GM18867 (cell line): ENCODE results near the gene SH3D19.

Experiments
- ATAC-seq: cut with Tn5 transposase; IDR thresholded peaks from one replicate; pipeline ENCODE4 v1.9.1; 2021; ENCODE audit warnings: mild to moderate bottlenecking, moderate library complexity; ENCODE audit not compliant: unreplicated experiment

Gene SH3D19

GRCh38 chr4:151233600-151233999, 91.8 kb downstream of the SH3D19 start:
- ATAC-seq, result no peak

- ATAC-seq, result no peak
Measured at GRCh38 chr4:151231915-151232595, 93.3 kb downstream of the SH3D19 start.

DNA sequence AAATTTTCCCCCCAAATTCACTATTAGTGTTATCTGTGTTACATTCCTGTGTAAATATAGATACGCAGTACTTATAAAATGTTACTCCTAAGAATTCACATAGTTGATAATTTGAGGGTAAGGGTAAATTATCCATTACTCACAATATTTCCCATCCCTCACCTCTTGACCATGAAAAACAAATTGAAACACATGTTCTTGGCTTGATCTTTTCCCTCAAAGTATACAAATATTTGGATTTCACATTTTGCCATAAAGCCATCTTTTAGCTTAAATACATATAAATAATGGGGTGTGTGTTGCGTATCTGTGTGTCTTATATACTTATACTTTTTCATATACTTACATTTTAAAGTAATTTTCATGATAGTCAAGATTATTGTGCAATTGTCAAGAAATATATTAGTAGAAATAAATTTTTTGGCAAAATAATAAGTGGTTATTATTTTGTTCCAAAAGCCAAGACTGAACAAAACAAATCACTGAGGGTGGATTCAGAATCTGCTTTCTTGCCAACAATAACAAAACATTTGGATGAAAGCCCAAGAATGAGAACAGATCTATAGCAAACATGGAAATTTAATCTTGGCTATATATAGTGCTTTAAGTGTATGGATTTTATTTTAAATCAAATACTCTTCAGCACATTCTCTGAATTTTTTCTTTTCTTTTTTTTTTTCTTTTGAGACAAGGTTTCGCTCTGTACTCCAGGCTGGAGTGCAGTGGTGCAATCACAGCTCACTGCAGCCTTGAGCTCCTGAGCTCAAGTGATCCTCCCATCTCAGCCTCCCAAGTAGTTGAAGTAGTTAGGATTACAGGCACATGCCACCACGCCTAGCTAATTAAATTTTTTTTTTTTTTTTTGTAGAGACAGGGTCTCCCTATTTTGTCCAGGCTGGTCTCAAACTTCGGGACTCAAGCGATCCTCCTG, 97.0 kb downstream of the SH3D19 start:
- ATAC-seq, result no peak

GRCh38 chr4:151227731-151228130, 97.7 kb downstream of the SH3D19 start:
- ATAC-seq, result no peak

- ATAC-seq, result no peak
Measured at GRCh38 chr4:151227172-151227571, 98.2 kb downstream of the SH3D19 start.

GRCh38 chr4:151226004-151226932, 99.1 kb downstream of the SH3D19 start:
- no peak for ATAC-seq

- ATAC-seq, result no peak
Measured at GRCh38 chr4:151223465-151223864, 101.9 kb downstream of the SH3D19 start.

DNA sequence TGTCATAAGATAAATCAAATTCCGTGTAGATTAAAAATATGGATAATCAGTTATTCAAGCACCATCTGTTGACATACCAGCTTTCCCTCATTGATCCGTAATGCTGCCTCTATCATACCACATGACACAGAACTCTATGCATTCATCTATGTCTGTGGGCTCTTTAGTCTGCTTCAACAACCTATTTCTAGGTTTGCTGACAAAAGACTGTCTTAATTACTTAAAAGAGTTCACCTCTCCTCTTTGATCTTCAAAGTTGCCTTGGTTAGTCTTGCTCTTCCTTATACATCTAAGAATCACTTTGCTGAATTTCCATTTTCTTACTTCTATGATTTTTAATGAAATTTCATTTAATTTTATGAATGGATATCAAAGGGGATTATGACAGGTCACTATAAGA, 105.5 kb downstream of the SH3D19 start:
- ATAC-seq, result no peak

DNA sequence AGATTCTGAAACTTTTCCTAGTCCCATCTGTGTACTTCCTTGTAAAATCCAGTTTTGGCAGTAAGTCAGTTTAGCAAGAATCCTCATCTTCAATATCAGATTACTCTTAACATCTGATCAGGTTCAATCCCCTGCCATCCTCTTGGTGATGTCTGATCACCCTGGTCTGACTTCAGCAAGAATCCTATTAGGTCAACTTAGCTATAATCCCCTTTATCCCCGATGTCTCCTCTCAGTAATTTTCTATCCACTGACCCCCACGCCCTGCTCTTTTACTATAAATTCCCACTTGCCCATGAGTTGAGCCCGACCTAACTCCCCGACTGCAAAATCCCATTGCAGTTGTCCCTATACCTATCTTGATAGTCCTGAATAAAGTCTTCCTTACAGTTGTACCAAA, 106.3 kb downstream of the SH3D19 start:
- no peak for ATAC-seq

GRCh38 chr4:151218343-151218742, 107.1 kb downstream of the SH3D19 start:
- no peak for ATAC-seq

GRCh38 chr4:151217326-151217725, 108.1 kb downstream of the SH3D19 start:
- no peak for ATAC-seq

- ATAC-seq, result no peak
Measured at GRCh38 chr4:151215295-151215694, 110.1 kb downstream of the SH3D19 start.

- no peak for ATAC-seq
Measured at GRCh38 chr4:151207868-151208267, 117.5 kb downstream of the SH3D19 start.

GRCh38 chr4:151207186-151207585, 118.2 kb downstream of the SH3D19 start:
- no peak for ATAC-seq

GRCh38 chr4:151206241-151207005, 119.0 kb downstream of the SH3D19 start:
- ATAC-seq, result no peak

DNA sequence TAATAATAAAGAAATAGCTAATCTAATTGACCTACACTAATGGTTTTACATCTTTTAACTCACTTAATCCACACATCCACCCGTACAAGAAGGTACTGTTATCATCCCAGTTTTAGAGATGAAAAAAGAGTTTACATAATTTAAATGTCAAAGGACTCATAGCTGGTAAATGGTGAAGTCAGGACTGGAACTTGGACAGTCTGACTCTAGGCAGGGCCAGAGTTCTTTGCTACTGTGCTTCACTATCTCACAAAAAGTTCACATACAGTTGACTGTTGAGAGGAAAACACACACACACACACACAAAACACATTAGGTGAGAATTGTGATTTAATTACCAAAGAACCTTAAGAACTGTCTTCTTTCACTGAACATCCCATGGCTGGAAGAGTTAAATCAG, 119.7 kb downstream of the SH3D19 start:
- no peak for ATAC-seq

GRCh38 chr4:151204925-151205524, 120.4 kb downstream of the SH3D19 start:
- ATAC-seq, result no peak

DNA sequence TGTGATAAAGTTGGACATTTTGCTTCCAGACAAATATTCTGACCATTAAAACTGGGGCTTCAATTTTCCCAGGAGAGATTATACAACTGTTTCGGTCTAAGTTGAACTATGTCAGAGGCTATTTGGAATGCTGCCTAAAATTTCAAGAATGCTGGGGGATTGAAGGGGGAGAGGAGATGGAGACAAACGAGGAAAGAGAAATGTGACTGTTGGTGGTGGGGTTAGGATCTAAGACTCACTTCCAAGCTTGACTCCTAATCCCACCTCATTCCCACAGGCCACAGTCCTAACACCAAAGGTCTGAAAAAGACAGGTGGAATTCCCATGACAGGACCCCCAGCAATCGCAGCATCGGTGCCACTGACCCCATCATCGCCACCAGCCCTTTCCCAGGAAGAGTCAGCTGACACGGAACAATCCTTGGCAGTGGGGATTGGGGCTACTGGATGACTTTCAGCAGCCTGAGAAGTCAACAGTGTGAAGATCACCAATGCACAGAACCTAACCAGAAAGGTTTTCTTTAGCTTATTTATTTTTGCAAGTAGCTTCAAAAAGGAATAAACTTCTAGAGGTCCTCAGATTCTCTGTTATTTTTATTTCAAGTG, 122.5 kb downstream of the SH3D19 start:
- no peak for ATAC-seq

DNA sequence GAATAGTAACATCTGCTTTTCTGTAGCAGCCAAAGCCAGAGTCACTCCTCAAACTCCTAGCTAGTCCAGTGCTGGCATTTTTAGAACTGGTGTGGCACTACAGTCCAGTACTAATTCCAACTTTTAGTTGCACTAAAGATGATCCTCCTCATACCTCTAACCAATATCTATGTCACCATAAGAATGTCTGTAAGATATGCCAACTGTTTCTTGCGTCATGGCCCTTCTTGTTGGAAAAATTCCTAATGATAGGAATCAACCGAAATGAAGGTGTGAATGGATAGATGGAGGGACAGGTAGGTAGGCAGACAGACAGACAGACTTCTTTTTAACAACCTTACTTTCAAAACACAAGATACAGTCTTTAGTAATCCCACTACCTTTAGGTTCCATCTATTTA, 123.0 kb downstream of the SH3D19 start:
- no peak for ATAC-seq
